ES-I3 (cell line): ENCODE measurements around the gene MTUS2.

Experiments used
- H3K36me3 ChIP-seq: 2 replicates; pipeline ENCODE4 v1.6.1; 2013; ENCODE audit warnings: mild to moderate bottlenecking, low read length, control low read depth, moderate library complexity; ENCODE audit not compliant: insufficient read depth
- H3K4me1 ChIP-seq: 2 replicates; pipeline ENCODE4 v1.6.1; 2013; ENCODE audit warnings: mild to moderate bottlenecking, control low read depth, low read length; ENCODE audit not compliant: insufficient read depth
- H3K9ac ChIP-seq: 2 replicates; pipeline ENCODE4 v1.6.1; 2013; ENCODE audit warnings: low read depth, mild to moderate bottlenecking, low read length, moderate library complexity
- H3K9me3 ChIP-seq: 2 replicates; pipeline ENCODE4 v1.6.1; 2013; ENCODE audit warnings: mild to moderate bottlenecking, low read length, moderate library complexity; ENCODE audit not compliant: control insufficient read depth, insufficient read depth

Gene MTUS2

DNA sequence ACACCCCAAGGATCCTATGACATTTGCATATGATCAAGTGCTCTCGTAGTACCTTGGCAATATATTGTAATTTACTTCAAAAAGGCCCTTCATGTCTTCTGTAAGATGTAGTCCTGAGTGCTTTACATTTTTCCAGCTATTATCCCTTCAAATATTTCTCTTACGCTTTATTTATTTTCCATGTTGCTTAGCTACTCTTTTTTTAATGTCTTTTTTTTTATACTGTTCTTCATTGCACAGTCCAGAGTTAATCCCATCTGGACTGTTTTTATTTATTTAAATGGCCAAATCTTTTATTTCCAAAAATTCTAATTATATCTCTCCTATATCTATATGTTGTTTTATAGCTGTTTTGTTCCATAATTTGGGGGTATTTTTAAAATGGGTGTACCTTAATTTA is 404.1 kb downstream of the MTUS2 start:
- no peaks in the 10 kb centered on the region for H3K4me1 ChIP-seq
- H3K9ac ChIP-seq: no peak overlapping the region
- no peaks in the 10 kb centered on the region; the same call in 1 of the 2 replicates for H3K9me3 ChIP-seq
- H3K36me3 ChIP-seq: no peaks in the 10 kb centered on the region

DNA sequence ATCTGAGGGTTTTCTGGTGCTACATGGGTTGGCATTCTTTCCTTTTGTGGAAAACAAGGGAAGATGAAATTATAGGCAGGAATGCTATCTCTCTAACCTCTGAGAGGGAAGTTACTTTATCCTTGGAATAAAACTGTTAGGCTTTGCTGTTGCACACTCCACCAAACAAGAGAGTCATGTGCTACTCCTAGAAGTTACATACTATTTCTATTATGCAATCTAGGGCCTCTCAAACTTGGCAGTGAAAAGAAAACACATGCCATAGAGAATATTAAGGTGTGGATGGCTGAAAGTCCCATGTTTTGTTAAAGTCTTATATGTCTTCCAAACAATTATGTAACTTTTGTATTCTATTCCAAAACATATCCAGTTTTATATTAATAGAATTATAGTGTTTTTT is 407.4 kb downstream of the MTUS2 start:
- no peaks in the 10 kb centered on the region for H3K4me1 ChIP-seq
- no peak overlapping the region for H3K9ac ChIP-seq
- H3K36me3 ChIP-seq: no peaks in the 10 kb centered on the region
- no peaks in the 10 kb centered on the region; the same call in 1 of the 2 replicates for H3K9me3 ChIP-seq

DNA sequence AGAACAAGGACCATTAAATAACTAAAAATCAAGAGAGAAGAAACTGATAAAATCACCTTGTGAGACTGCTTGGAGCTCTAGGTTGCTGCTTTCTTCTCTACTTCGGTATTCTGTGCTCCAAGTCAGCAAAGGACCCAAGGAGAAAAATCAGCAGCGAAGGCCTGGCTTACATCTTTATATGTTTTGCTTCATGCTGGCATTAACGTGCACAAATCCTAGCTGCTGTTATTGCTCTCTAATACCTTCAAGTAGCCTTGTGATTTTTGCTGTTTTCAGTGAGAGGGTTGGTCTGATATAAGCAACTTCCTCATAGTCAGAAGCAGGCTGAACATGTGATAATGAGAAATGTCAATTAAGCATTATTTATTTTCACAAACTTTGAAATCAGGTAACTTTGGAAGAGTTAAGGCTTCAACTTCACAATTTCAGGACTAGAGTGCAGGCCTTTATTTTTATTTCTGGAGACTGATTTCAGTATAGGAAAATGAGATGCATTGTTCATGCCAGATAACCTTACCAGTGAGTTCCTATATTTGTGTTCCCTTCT is 410.2 kb downstream of the MTUS2 start:
- H3K9me3 ChIP-seq: no peaks in the 10 kb centered on the region
- H3K4me1 ChIP-seq: no peaks in the 10 kb centered on the region
- H3K9ac ChIP-seq: no peak overlapping the region
- no peaks in the 10 kb centered on the region for H3K36me3 ChIP-seq

DNA sequence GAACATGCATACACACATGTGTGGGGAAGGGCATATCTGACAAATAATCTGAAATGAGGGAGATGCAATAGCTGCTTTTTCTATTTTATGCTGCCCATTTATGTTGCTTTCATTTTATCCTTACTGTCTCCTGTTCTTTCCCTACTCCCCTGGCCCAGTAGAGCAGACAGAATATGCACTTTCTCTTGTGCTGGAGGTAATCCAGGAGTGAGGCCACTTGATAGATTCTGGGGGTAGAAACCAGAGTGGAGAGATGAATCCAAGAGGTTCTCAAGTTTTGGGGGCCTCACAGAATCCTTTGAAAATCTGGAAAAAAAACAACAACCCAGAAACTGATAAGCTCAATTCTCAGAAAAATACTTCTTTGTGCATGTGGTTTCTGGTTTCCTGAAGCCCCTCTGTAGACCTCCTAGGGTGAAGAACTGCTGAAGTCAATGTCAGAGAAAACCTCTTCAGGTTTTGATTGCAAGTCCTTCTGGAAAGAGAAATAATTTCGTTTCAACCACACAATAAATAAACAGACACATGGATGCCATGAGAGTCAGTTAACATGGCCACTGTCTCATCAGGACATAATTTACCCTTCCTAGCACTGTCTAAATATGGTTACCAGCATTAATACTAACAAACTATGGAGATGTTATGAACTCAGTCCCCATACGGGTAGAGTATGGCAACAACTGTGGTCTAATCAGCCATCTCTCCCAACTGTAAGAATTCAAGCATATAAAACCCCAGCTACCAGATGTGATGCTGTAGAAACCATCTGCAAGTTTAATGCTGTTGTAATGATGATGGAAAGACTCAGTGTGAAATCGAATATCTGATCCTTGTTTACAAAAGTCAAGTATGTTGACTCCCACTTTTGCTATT is 419.8 kb downstream of the MTUS2 start:
- Histone ChIP-seq H3K4me1 (no peaks in the 10 kb centered on the region), H3K9me3 (no peaks in the 10 kb centered on the region), H3K36me3 (no peaks in the 10 kb centered on the region), H3K9ac (no peak overlapping the region)

DNA sequence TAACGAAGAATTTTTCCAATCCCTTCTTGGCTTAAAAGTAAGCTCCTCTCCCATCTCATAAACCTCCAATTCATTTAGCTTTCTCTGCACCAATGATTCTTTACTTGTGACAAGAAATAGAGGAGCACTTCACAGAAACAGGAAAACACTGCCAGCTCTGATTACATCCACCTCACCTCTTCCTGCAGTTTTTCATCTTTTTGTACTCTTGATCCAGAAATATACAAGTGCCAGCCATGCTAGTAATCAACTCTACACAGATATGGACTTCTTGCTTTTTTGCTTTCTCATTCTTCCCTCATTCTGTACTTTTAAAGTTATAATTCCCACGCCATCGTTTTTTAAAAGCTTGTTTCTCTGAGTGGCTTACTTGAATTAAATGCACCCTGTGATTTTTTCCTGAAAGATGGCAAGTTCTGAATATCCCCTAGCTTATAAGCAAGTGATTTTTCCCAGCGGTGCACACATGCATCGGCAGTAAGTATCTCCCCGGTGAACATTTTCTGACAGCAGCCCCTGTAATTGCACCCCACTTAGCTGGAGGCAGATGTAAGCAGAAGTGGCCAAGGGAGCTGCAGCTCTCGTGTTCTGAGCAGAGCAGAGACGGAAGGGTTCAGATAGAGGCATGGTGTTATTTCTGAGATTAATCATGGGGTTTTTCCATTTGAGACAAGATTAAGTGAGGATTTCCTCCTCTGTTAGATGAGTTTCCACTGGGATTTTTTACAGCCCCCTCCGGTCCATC is 434.7 kb downstream of the MTUS2 start:
- Histone ChIP-seq H3K4me1 (no peaks in the 10 kb centered on the region), H3K36me3 (no peaks in the 10 kb centered on the region), H3K9me3 (no peaks in the 10 kb centered on the region), H3K9ac (no peak overlapping the region)

DNA sequence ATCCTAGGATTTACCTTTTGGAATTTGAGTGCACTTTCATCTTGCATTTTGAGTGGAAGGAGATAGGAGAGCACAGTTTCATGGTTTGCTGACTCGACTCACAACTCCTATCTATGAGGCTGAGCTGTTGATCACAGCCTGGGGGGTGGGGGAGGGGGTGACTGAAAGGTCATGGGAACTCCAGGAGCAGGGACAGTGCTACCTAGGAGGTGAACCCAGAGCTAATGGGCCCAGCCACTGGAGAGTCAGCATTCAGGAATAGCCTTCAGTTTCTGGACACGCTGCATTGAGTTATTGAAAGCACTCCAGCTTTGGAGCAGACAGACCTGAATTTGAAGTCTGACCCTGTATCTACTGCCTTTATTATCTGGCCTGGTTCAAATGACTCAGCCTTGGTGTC is 435.4 kb downstream of the MTUS2 start:
- no peaks in the 10 kb centered on the region for H3K9me3 ChIP-seq

DNA sequence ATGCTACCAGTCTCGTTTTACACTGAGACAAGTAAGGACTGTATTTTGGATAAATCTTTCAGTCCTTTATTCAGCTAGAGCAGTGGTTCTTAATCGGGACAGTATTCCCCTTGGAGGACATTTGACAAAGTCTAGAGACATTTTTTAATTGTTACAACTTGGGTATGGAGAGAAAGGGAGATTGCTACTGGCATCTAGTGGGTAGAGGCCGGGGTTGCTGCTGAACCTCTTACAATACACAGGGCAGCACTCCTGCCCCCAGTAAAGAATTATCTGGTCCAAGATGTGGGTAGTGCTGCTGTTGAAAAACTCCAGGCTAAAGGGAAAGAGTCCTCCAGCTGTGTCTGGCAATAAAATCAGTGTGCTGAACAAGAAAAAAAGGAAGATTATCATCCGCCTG is 440.5 kb downstream of the MTUS2 start:
- H3K36me3 ChIP-seq: no peaks in the 10 kb centered on the region
- no peaks in the 10 kb centered on the region for H3K9me3 ChIP-seq
- no peaks in the 10 kb centered on the region for H3K4me1 ChIP-seq
- H3K9ac ChIP-seq: no peak overlapping the region

More for the DNA sequence above, 435.4 kb downstream of the MTUS2 start:
- Histone ChIP-seq H3K9ac (no peak overlapping the region), H3K36me3 (no peaks in the 10 kb centered on the region), H3K4me1 (no peaks in the 10 kb centered on the region)

DNA sequence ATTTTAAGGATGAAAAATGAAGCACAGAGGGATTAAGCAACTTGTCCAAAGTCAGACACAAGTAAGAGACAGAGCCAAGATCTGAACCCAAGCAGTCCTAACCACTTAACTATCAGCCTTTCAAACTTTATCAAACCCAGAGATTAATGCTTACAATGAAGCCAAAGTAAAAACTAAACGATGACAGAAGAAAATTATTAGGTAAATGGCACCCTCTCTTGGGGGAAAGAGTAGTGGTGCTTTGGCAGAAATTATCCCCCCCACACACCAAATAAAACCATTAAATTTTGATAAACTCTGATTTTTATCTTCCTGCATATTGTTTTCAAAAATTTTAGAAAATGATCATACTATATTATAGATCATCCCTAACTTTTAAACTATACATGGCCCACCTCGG is 446.1 kb downstream of the MTUS2 start:
- Histone ChIP-seq H3K4me1 (no peaks in the 10 kb centered on the region), H3K9me3 (no peaks in the 10 kb centered on the region), H3K9ac (no peak overlapping the region), H3K36me3 (no peaks in the 10 kb centered on the region)

DNA sequence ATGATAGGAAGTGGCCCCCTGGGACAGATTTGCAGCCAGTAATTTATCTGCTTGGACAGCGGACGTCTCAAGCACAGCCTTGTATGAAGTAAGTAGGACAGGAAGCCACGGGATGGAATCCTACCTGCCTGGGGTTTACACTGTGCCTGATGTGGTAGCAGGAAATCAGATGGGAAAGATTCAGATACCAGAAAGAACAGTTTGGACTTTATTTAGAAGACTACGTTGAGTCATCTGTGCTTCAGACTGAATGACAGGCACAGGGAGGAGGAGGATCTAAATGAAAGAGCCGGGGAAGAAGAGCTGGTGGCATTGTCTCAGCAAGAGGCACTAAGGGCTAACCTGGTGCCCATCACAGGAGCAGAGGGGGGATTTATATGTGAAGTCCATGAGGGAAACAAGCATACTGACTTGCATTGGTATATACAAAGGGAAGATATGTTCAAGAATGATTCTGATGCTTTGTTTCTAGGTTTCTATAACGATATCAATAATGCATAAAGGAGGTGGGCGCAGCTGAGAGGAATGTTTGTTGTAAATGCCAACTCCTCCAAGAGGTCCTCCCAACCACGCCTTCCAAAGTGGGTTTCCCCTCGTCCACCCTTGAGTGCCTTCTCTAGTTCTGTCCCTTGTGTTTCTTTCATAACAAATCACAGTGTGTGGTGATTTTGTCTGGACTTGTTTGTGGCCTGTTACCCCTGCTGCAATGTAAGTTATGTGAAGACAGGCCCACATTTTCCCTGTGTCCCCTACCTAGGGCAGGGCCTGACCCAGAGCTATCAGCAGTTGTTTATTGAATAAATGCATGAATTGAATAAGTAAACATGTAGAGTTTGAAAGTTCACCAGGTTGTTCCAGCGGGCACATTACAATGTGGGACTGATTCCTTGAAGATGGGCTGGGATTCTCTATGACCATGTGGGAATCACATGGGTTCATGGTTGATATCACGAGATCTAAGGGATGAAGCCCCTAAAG is 446.9 kb downstream of the MTUS2 start:
- H3K9me3 ChIP-seq: no peaks in the 10 kb centered on the region
- H3K4me1 ChIP-seq: no peaks in the 10 kb centered on the region
- H3K36me3 ChIP-seq: no peaks in the 10 kb centered on the region
- H3K9ac ChIP-seq: no peak overlapping the region

DNA sequence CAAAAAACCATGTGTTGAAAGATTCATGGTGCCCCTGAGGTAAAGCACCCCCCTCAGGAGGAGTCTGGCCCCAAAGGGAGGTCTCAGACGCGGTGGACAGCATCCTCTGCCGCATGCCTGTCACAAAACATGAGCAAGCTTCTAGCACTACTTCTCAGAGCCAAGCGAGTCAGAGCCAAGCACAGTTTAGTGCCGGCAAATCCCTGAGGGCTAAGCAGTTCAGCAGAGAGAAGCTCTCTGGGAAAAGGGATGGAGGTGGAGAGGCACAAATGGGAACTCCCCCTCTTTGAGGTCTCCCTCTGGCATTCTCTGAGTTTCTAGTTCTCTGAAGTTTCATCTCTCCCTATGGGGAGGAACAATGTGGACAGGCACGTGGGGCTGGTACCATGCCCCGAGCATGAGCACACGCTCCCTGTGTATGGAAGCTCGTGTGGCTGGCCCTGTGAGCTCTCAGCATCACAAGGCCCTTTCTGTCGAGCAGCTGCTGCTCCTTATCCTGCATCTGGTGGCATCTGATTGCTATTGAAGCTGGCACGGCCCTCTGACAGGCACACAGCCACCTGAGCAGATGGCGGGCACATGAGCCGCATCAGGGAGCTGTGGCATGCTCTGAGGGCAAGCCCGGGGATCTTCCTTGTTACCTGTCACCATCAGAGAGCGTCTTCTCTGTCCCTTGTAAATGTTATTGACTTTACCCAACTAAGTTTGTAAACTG is 450.3 kb downstream of the MTUS2 start:
- no peaks in the 10 kb centered on the region for H3K36me3 ChIP-seq
- no peaks in the 10 kb centered on the region for H3K9me3 ChIP-seq
- no peaks in the 10 kb centered on the region for H3K4me1 ChIP-seq
- H3K9ac ChIP-seq: no peak overlapping the region

DNA sequence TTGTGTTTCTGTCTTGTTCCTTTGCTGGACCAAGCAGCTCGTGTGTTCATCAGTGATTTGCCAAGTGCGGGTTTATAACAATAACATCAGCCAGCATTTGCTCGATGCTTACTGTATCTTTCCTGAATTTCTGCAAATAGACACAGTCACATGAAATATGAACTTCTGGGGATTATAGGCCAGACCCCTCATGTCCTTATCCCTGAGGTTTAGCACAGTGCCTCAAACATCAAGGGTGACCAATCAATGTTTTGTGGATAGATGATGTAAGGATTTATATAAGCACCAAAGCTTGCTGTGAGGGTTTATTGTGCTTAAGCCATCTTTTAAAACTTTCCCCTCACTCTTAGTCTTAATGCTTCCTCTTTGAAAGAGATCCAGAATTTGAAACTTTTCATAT is 451.5 kb downstream of the MTUS2 start:
- no peaks in the 10 kb centered on the region for H3K4me1 ChIP-seq

DNA sequence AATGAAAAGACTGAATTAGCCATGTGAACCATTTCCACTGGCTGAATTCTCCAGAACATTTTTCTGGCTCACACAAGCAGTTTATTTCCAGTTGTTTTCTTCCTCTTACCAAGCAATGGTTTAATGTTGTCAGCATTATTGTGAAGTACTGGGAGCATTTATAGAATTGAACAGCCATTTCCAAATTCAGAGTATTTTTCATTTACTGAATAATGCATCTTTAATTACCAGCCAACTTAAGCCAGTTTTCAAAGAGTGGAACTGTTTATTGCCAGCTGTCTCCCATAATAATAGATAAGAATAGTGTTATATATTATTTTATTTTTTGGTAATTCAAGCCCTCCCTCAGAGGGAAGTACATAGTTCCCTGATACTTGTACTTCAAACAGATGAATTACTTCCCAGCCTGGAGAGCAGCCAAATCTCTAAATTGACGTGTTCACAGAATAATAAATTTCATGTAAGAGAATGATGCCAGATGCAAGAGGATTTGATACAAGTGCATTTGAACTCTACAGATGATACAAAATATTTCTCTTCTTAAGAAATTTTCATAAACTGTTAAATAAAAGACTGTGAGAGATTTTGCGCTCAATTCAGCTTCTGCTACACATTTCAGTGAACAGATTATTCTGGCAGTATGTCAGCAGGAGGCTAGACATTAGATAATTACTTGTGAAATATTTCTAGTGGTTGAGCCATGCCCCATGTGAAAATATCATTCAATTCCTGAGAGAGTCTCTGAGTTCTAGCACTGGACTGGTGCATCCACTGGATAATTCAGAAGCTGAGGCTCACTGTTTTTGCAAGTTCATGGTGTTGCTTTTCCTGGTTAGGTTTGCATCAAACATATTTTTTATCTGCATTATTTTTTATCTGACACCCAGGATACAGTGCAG is 459.5 kb downstream of the MTUS2 start:
- H3K36me3 ChIP-seq: no peaks in the 10 kb centered on the region
- no peaks in the 10 kb centered on the region for H3K9me3 ChIP-seq
- no peak overlapping the region for H3K9ac ChIP-seq
- H3K4me1 ChIP-seq: no peaks in the 10 kb centered on the region

More for the DNA sequence above, 451.5 kb downstream of the MTUS2 start:
- H3K9me3 ChIP-seq: no peaks in the 10 kb centered on the region
- H3K36me3 ChIP-seq: no peaks in the 10 kb centered on the region
- no peak overlapping the region for H3K9ac ChIP-seq
